CD4-positive, alpha-beta T cell treated with Interleukin-6 for 4 hours (primary cell): Measurements from ENCODE around the gene MNAT1.
"Not testable (repeated sequence)": the region's sequence is repeated elsewhere in the genome, so short reads cannot be mapped to it uniquely, and the experiment has no call there.

Source experiments
- DNase-seq: peaks from one replicate; pipeline ENCODE4 v3.0.0-alpha.2; 2020; ENCODE audit warnings: mixed read lengths

MNAT1 gene

GRCh38 chr14:60807247-60807646, 72.7 kb downstream of the MNAT1 start:
- no peak for DNase-seq

- no peak for DNase-seq
These were observed 73.4 kb downstream of the MNAT1 start for GRCh38 chr14:60807971-60808370.

GRCh38 chr14:60812987-60813386, 78.4 kb downstream of the MNAT1 start:
- DNase-seq, result no peak

GRCh38 chr14:60815371-60815770, 80.8 kb downstream of the MNAT1 start:
- no peak for DNase-seq

GRCh38 chr14:60817113-60817512, 82.6 kb downstream of the MNAT1 start:
- DNase-seq, result no peak

- no peak for DNase-seq
These were observed 85.0 kb downstream of the MNAT1 start for GRCh38 chr14:60819575-60819974.

- DNase-seq, result no peak
These were observed 104.0 kb downstream of the MNAT1 start for GRCh38 chr14:60838601-60839000.

GRCh38 chr14:60839057-60839456, 104.5 kb downstream of the MNAT1 start:
- no peak for DNase-seq

GRCh38 chr14:60839657-60840056, 105.1 kb downstream of the MNAT1 start:
- DNase-seq, result no peak

GRCh38 chr14:60840313-60840712, 105.8 kb downstream of the MNAT1 start:
- no peak for DNase-seq

GRCh38 chr14:60845523-60845922, 111.0 kb downstream of the MNAT1 start:
- DNase-seq, result no peak

GRCh38 chr14:60848066-60848465, 113.5 kb downstream of the MNAT1 start:
- DNase-seq, result no peak

GRCh38 chr14:60851692-60852091, 117.1 kb downstream of the MNAT1 start:
- not testable (repeated sequence) for DNase-seq

GRCh38 chr14:60856111-60856510, 121.5 kb downstream of the MNAT1 start:
- DNase-seq, result no peak

- DNase-seq, result no peak
These were observed 125.0 kb downstream of the MNAT1 start for GRCh38 chr14:60859525-60859924.

GRCh38 chr14:60861545-60862140, 127.1 kb downstream of the MNAT1 start:
- DNase-seq, result no peak

- DNase-seq, result no peak
These were observed 127.7 kb downstream of the MNAT1 start for GRCh38 chr14:60862283-60862682.

GRCh38 chr14:60863249-60863648, 128.7 kb downstream of the MNAT1 start:
- DNase-seq, result no peak

GRCh38 chr14:60865378-60866127, 131.0 kb downstream of the MNAT1 start:
- DNase-seq, result no peak

- no peak for DNase-seq
These were observed 133.1 kb downstream of the MNAT1 start for GRCh38 chr14:60867503-60868172.

- no peak for DNase-seq
These were observed 143.6 kb downstream of the MNAT1 start for GRCh38 chr14:60878121-60878520.

- no peak for DNase-seq
These were observed 144.0 kb downstream of the MNAT1 start for GRCh38 chr14:60878536-60878935.

GRCh38 chr14:60882219-60882618, 147.7 kb downstream of the MNAT1 start:
- no peak for DNase-seq

GRCh38 chr14:60884134-60884533, 149.6 kb downstream of the MNAT1 start:
- no peak for DNase-seq
